Astrocyte of the spinal cord (primary cell): ENCODE results near the gene TCP10L.

Experiments
- DNase-seq: peaks from one replicate; pipeline ENCODE4 v3.0.0; 2011; ENCODE audit warnings: low read depth, low spot score
- H3K4me3 ChIP-seq: 2 replicates; pipeline ENCODE4 v1.5.1; 2011; ENCODE audit warnings: low read depth, mild to moderate bottlenecking, low read length, moderate library complexity
- CTCF ChIP-seq: IDR thresholded peaks from 2 replicates; pipeline ENCODE4 v1.5.1; 2012; ENCODE audit warnings: low read depth, mild to moderate bottlenecking, low read length, inconsistent platforms
- in situ Hi-C: cut with HindIII; loops from 2 replicates; pipeline ENCODE4 v1.10.0; 2017; ENCODE audit warnings: low sequenced_read_pairs

TCP10L gene

GRCh38 chr21:32560896-32561295, 24.4 kb downstream of the TCP10L start:
- in situ Hi-C loops: no loop called here
- DNase-seq: no peak
- no peak for TF ChIP-seq CTCF
- no peak overlapping the region for H3K4me3 ChIP-seq

GRCh38 chr21:32559006-32559610, 26.2 kb downstream of the TCP10L start:
- TF ChIP-seq CTCF: no peak
- in situ Hi-C loops: no loop called here
- H3K4me3 ChIP-seq: no peak overlapping the region
- no peak for DNase-seq

- no peak for DNase-seq
- in situ Hi-C loops: no loop called here
- no peak overlapping the region for H3K4me3 ChIP-seq
- no peak for TF ChIP-seq CTCF
Measured at GRCh38 chr21:32558106-32558505, 27.2 kb downstream of the TCP10L start.

GRCh38 chr21:32554832-32555638, 30.3 kb downstream of the TCP10L start:
- TF ChIP-seq CTCF: no peak
- no peak for DNase-seq
- H3K4me3 ChIP-seq: no peak overlapping the region
- in situ Hi-C loops: no loop called here

- DNase-seq: no peak
- TF ChIP-seq CTCF: no peak
- in situ Hi-C loops: no loop called here
- no peak overlapping the region for H3K4me3 ChIP-seq
Measured at GRCh38 chr21:32549886-32550285, 35.4 kb downstream of the TCP10L start.

GRCh38 chr21:32549440-32549839, 35.9 kb downstream of the TCP10L start:
- no peak for TF ChIP-seq CTCF
- no peak for DNase-seq
- in situ Hi-C loops: no loop called here
- H3K4me3 ChIP-seq: no peak overlapping the region
